GM12878 (cell line): ENCODE measurements around the gene GIGYF1. TPM values are rescaled to one million over a fixed set of nuclear protein-coding genes. Genes with fewer than 3 reads are reported as not detected.

Experiments
- ATAC-seq: fragments of 200-7000 bp; cut with Tn5 transposase; 3 replicates; pipeline ENCODE4 v1.9.1; 2020; ENCODE audit warnings: mild to moderate bottlenecking, moderate library complexity
- BruUV-seq: library from RNA; stranded (reverse); fragments of 400-500 nt; replicated peaks from 2 replicates; lab custom pipeline; 2021; lab: Mats Ljungman, UMichigan
- CTCF ChIA-PET: fragments of 300-600 bp; sonication (Branson Sonifier 250); formaldehyde crosslinking; extraction: SDS; loops from one replicate; lab custom pipeline; 2021; ENCODE audit warnings: inconsistent platforms; lab: Yijun Ruan, JAX
- POLR2A ChIA-PET: fragments of 350-600 bp; formaldehyde crosslinking; extraction: SDS; loops from one replicate; lab custom pipeline; 2021; ENCODE audit warnings: inconsistent platforms; lab: Charles Lee
- RAD21 ChIA-PET: fragments of 300-600 bp; sonication (Branson Sonifier 250); formaldehyde crosslinking; loops from one replicate; lab custom pipeline; 2023; ENCODE audit warnings: antibody characterized with exemption; ENCODE audit not compliant: unreplicated experiment; lab: Charles Lee
- SMC1A ChIA-PET: fragments of 300-600 bp; sonication (Branson Sonifier 250); formaldehyde crosslinking; loops from one replicate; lab custom pipeline; 2023; ENCODE audit not compliant: unreplicated experiment, uncharacterized antibody; lab: Charles Lee
- DNase-seq: peaks from one replicate; pipeline ENCODE4 v3.0.0-alpha.2; 2011; ENCODE audit warnings: low read depth, low spot score
- FAIRE-seq: peaks from 3 replicates; lab custom pipeline; 2011; peaks lifted over from hg19 to GRCh38; lab: Jason Lieb, UNC
- H2AFZ ChIP-seq: 2 replicates; pipeline ENCODE4 v1.6.0; 2011; ENCODE audit warnings: low read depth, low read length, control low read depth; ENCODE audit not compliant: control insufficient read depth
- H3K27ac ChIP-seq: 2 replicates; pipeline ENCODE4 v1.5.1; 2011; ENCODE audit warnings: control low read depth; ENCODE audit not compliant: control insufficient read depth, insufficient read depth
- H3K27me3 ChIP-seq, 2 experiments: replicated peaks in 1 of 2; 2 replicates each; pipeline versions ENCODE4 v1.6.0 to v1.6.1; 2011; ENCODE audit warnings: low read length in 1 of 2; ENCODE audit not compliant: control insufficient read depth in 2 of 2, insufficient read depth in 2 of 2
- H3K36me3 ChIP-seq, 2 experiments: 2 replicates each; pipeline ENCODE4 v1.5.1; 2011; ENCODE audit warnings: low read length in 1 of 2; ENCODE audit not compliant: control insufficient read depth in 2 of 2, insufficient read depth in 2 of 2
- H3K4me1 ChIP-seq: 2 replicates; pipeline ENCODE4 v1.6.1; 2011; ENCODE audit warnings: mild to moderate bottlenecking, low read length, moderate library complexity, mixed read lengths; ENCODE audit not compliant: control insufficient read depth, insufficient read depth
- H3K4me2 ChIP-seq: 2 replicates; pipeline ENCODE4 v1.6.0; 2011; ENCODE audit warnings: control low read depth; ENCODE audit not compliant: control insufficient read depth, insufficient read depth
- H3K4me3 ChIP-seq: fragments of 200-600 bp; sonication (generic); 2 replicates; pipeline ENCODE4 v1.5.1; 2016
- H3K79me2 ChIP-seq: 2 replicates; pipeline ENCODE4 v1.6.0; 2011; ENCODE audit warnings: low read length; ENCODE audit not compliant: control insufficient read depth, insufficient read depth
- H3K9ac ChIP-seq: 2 replicates; pipeline ENCODE4 v1.8.0; 2011; ENCODE audit warnings: low read length, control low read depth, mixed read lengths; ENCODE audit not compliant: control insufficient read depth, insufficient read depth
- H3K9me3 ChIP-seq: replicated peaks from 3 replicates; pipeline ENCODE4 v1.5.1; 2011; ENCODE audit warnings: mild to moderate bottlenecking, low read length; ENCODE audit not compliant: control insufficient read depth, insufficient read depth
- H4K20me1 ChIP-seq: 2 replicates; pipeline ENCODE4 v1.6.0; 2011; ENCODE audit not compliant: control insufficient read depth, insufficient read depth
- HDAC2 ChIP-seq: fragments of 200-600 bp; sonication (generic); IDR thresholded peaks from 2 replicates; pipeline ENCODE4 v1.6.1; 2017
- NFIC ChIP-seq: IDR thresholded peaks from 2 replicates; pipeline ENCODE4 v1.6.1; 2012; ENCODE audit warnings: low read depth, mild to moderate bottlenecking, inconsistent platforms, low read length, moderate library complexity
- PAX5 ChIP-seq: IDR thresholded peaks from 2 replicates; pipeline ENCODE4 v1.6.1; 2011; ENCODE audit warnings: low read depth, low read length, borderline replicate concordance
- ZZZ3 ChIP-seq: IDR thresholded peaks from 2 replicates; pipeline ENCODE4 v1.6.1; 2011; ENCODE audit warnings: low read depth; ENCODE audit not compliant: control insufficient read depth, insufficient read length
- WGBS: methylation state at CpG from one replicate; pipeline ENCODE4 v1.1.6; 2016; ENCODE audit warnings: low lambda C conversion rate; ENCODE audit not compliant: insufficient replicate concordance, insufficient coverage; ENCODE audit errors: missing lambda C conversion rate; 5-methylcytosine and 5-hydroxymethylcytosine counted together
- in situ Hi-C: fragments of 300-500 bp; cut with MboI; formaldehyde crosslinking; loops from 9 replicates; pipeline ENCODE4 v1.14.3; 2018; ENCODE audit warnings: mixed read lengths
- intact Hi-C: fragments of 100-400 bp; cut with micrococcal nuclease; formaldehyde crosslinking; loops from one replicate; pipeline ENCODE4 v1.14.2; 2022; ENCODE audit not compliant: unreplicated experiment
- polyA plus RNA-seq, 11 experiments: library from polyadenylated mRNA; depleted of rRNA in 4 of 11; unstranded in 6 of 11; stranded (reverse) in 5 of 11; fragments of >200 nt; fragmentation: Nextera tagmentation in 4 of 11; fragmentation: Illumina TruSeq in 1 of 11; extraction: Ambion mirVana in 4 of 11; extraction: Trizol in 1 of 11; gene quantifications; 1 replicate in 1 of 11; 2 replicates in 10 of 11; pipeline versions ENCODE4 v1.2.1 to v1.2.3, GENCODE V29; 2011 to 2016; ENCODE audit warnings: inconsistent platforms in 2 of 11, missing spikeins in 2 of 11, low read depth in 1 of 11
- total RNA-seq, 4 experiments: library from RNA; depleted of rRNA in 3 of 4; stranded (reverse); fragments of >200 nt in 3 of 4; fragmentation: Illumina TruSeq in 1 of 4; extraction: Trizol in 1 of 4; gene quantifications; 2 replicates each; pipeline versions ENCODE4 v1.2.1 to v1.2.3, GENCODE V29; 2013 to 2021
- TF ChIP-seq, protein P1 (sequence below): fragments of 150-350 bp; IDR thresholded peaks from 2 replicates; pipeline ENCODE4 v1.6.1; 2016; ENCODE audit warnings: low read depth, low read length
- TF ChIP-seq, protein P2 (sequence below): fragments of 450-650 bp; formaldehyde crosslinking; IDR thresholded peaks from 2 replicates; pipeline ENCODE4 v1.5.0; 2022; ENCODE audit warnings: mild to moderate bottlenecking, missing genetic modification characterization
- TF ChIP-seq, protein P3 (sequence below): IDR thresholded peaks from 2 replicates; pipeline ENCODE4 v1.6.1; 2012; ENCODE audit warnings: improper control_type of control experiment, low read depth, low read length; ENCODE audit not compliant: insufficient replicate concordance

The GIGYF1 gene
- total and polyA plus RNA-seq, 10 of the 15 experiments (the other 5 are each of a cell fraction or from before 2014, with no cell fraction given): 0.31 to 47.2 (median 9.9) TPM

DNA sequence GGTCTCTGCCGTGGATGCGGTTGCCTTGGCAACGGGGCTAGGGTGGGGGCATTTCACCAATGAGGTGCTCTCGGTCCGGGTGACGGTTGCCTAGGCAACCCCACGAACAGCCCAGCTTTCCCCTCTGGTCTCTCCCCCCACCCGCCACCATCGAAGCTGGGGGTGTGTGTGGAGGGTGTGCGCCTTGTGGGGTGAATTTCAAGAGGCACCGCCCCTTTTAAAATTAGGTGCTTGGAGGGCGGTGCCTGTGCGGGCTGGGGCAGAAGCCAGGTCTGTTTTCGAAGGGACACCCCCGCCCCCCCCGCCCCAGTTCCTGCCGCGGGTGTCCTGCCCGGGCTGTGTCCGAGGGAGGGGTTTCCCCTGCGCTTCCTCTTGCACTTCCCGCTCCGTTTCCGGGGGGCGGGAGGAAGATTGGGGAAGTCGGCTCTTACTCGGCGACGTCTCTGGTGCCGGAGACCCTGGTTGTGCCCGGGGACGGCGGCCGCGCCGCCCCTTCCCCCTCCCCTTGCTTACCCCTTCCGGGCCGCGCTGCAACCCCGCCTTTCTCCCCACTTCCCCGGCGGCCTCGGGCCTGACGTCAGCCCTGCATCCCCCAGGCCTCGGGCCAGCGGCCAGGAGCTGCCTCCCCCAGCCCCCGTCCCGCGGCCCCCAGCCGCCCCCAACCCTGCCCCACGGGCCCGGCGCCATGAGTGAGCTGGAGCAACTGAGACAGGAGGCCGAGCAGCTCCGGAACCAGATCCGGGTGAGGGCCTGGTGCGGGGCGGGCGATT, 18.3 kb downstream of the GIGYF1 start:
- Histone ChIP-seq H3K4me3 (peak overlapping the region; percentile 98), H3K27ac (peak overlapping the region; percentile 55; the same call in 1 of the 2 replicates), H4K20me1 (0 out of 2 replicates have a peak, but pooled peaks cover 3% of the 10 kb centered on the region), H3K36me3 (peaks cover 4 to 26% of the 10 kb centered on the region in 2 experiments; a peak in 3 of 4 replicates), H3K79me2 (peaks cover 24% of the 10 kb centered on the region), H3K9ac (peak overlapping the region; percentile 94), H3K4me2 (peak overlapping the region; percentile 54; the same call in 1 of the 2 replicates), H3K4me1 (no peaks in the 10 kb centered on the region; the same call in 1 of the 2 replicates), H3K9me3 (no peaks in the 10 kb centered on the region), H2AFZ (no peak overlapping the region), H3K27me3 (no peaks in the 10 kb centered on the region)
- ChIA-PET RAD21 (interaction anchor here (0.9 kb wide), 1 partner anchor 247 kb away, joined by 3 read pairs; the partner anchor contains the start of gene ZCWPW1), CTCF (interaction anchor here (1.1 to 6.3 kb wide), 2 partner anchors 15 to 63 kb away, joined by 3 to 57 read pairs; partner anchors contain the start of gene MOSPD3), POLR2A (interaction anchor here (1.8 kb wide), 3 partner anchors 30 to 90 kb away, joined by 5 to 7 read pairs (median 6); partner anchors contain the start of genes FBXO24, LRCH4, MOSPD3 and POP7), SMC1A (no interaction called here)
- 0% methylated on average over 33 of the region's 59 CpGs for WGBS
- peak; percentile 60 for ATAC-seq
- no peak for FAIRE-seq
- no TSS peak for BruUV-seq
- in situ Hi-C loops (loop anchor here (25.0 kb wide), 1 partner anchor 213 kb away; the partner anchor contains the start of gene SPACDR), intact Hi-C loops (loop anchor here (1.0 kb wide), 1 partner anchor 42 kb away; no protein-coding TSS in a partner anchor)
- peak; percentile 34 for DNase-seq
- TF ChIP-seq NFIC: no peak
- TF ChIP-seq PAX5: no peak
- TF ChIP-seq, protein P1, sequence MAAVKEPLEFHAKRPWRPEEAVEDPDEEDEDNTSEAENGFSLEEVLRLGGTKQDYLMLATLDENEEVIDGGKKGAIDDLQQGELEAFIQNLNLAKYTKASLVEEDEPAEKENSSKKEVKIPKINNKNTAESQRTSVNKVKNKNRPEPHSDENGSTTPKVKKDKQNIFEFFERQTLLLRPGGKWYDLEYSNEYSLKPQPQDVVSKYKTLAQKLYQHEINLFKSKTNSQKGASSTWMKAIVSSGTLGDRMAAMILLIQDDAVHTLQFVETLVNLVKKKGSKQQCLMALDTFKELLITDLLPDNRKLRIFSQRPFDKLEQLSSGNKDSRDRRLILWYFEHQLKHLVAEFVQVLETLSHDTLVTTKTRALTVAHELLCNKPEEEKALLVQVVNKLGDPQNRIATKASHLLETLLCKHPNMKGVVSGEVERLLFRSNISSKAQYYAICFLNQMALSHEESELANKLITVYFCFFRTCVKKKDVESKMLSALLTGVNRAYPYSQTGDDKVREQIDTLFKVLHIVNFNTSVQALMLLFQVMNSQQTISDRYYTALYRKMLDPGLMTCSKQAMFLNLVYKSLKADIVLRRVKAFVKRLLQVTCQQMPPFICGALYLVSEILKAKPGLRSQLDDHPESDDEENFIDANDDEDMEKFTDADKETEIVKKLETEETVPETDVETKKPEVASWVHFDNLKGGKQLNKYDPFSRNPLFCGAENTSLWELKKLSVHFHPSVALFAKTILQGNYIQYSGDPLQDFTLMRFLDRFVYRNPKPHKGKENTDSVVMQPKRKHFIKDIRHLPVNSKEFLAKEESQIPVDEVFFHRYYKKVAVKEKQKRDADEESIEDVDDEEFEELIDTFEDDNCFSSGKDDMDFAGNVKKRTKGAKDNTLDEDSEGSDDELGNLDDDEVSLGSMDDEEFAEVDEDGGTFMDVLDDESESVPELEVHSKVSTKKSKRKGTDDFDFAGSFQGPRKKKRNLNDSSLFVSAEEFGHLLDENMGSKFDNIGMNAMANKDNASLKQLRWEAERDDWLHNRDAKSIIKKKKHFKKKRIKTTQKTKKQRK: no peak
- TF ChIP-seq, protein P2, sequence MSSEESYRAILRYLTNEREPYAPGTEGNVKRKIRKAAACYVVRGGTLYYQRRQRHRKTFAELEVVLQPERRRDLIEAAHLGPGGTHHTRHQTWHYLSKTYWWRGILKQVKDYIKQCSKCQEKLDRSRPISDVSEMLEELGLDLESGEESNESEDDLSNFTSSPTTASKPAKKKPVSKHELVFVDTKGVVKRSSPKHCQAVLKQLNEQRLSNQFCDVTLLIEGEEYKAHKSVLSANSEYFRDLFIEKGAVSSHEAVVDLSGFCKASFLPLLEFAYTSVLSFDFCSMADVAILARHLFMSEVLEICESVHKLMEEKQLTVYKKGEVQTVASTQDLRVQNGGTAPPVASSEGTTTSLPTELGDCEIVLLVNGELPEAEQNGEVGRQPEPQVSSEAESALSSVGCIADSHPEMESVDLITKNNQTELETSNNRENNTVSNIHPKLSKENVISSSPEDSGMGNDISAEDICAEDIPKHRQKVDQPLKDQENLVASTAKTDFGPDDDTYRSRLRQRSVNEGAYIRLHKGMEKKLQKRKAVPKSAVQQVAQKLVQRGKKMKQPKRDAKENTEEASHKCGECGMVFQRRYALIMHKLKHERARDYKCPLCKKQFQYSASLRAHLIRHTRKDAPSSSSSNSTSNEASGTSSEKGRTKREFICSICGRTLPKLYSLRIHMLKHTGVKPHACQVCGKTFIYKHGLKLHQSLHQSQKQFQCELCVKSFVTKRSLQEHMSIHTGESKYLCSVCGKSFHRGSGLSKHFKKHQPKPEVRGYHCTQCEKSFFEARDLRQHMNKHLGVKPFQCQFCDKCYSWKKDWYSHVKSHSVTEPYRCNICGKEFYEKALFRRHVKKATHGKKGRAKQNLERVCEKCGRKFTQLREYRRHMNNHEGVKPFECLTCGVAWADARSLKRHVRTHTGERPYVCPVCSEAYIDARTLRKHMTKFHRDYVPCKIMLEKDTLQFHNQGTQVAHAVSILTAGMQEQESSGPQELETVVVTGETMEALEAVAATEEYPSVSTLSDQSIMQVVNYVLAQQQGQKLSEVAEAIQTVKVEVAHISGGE (CRISPR knock-in tag): no peak
- TF ChIP-seq, protein P3, sequence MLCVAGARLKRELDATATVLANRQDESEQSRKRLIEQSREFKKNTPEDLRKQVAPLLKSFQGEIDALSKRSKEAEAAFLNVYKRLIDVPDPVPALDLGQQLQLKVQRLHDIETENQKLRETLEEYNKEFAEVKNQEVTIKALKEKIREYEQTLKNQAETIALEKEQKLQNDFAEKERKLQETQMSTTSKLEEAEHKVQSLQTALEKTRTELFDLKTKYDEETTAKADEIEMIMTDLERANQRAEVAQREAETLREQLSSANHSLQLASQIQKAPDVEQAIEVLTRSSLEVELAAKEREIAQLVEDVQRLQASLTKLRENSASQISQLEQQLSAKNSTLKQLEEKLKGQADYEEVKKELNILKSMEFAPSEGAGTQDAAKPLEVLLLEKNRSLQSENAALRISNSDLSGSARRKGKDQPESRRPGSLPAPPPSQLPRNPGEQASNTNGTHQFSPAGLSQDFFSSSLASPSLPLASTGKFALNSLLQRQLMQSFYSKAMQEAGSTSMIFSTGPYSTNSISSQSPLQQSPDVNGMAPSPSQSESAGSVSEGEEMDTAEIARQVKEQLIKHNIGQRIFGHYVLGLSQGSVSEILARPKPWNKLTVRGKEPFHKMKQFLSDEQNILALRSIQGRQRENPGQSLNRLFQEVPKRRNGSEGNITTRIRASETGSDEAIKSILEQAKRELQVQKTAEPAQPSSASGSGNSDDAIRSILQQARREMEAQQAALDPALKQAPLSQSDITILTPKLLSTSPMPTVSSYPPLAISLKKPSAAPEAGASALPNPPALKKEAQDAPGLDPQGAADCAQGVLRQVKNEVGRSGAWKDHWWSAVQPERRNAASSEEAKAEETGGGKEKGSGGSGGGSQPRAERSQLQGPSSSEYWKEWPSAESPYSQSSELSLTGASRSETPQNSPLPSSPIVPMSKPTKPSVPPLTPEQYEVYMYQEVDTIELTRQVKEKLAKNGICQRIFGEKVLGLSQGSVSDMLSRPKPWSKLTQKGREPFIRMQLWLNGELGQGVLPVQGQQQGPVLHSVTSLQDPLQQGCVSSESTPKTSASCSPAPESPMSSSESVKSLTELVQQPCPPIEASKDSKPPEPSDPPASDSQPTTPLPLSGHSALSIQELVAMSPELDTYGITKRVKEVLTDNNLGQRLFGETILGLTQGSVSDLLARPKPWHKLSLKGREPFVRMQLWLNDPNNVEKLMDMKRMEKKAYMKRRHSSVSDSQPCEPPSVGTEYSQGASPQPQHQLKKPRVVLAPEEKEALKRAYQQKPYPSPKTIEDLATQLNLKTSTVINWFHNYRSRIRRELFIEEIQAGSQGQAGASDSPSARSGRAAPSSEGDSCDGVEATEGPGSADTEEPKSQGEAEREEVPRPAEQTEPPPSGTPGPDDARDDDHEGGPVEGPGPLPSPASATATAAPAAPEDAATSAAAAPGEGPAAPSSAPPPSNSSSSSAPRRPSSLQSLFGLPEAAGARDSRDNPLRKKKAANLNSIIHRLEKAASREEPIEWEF: no peak
- TF ChIP-seq ZZZ3: no peak
- TF ChIP-seq HDAC2: no peak
